Memory B cell (primary cell): Measurements from ENCODE around the gene RAB7B.

Experiments used
- ATAC-seq: fragments of 150-1000 bp; cut with Tn5 transposase; 2 replicates; pipeline ENCODE4 v1.10.0; 2021; ENCODE audit warnings: low read depth, mild to moderate bottlenecking, moderate library complexity
- DNase-seq, 2 donors: peaks; one replicate each; pipeline ENCODE4 v3.0.0; 2022; ENCODE audit warnings: low spot score in 2 of 2
- H3K27ac Mint-ChIP-seq: one replicate; pipeline ENCODE4 v1.8.0; 2022; ENCODE audit warnings: mild to moderate bottlenecking, moderate library complexity, mixed read lengths
- H3K27me3 Mint-ChIP-seq: one replicate; pipeline ENCODE4 v1.8.0; 2022; ENCODE audit warnings: mixed read lengths
- H3K36me3 Mint-ChIP-seq: one replicate; pipeline ENCODE4 v1.8.0; 2022; ENCODE audit warnings: mild to moderate bottlenecking, mixed read lengths
- H3K4me1 Mint-ChIP-seq: one replicate; pipeline ENCODE4 v1.8.0; 2022; ENCODE audit warnings: mixed read lengths
- H3K4me3 Mint-ChIP-seq: one replicate; pipeline ENCODE4 v1.8.0; 2022; ENCODE audit warnings: mild to moderate bottlenecking, moderate library complexity, mixed read lengths
- H3K9me3 Mint-ChIP-seq: one replicate; pipeline ENCODE4 v1.8.0; 2022; ENCODE audit warnings: mixed read lengths

RAB7B gene

DNA sequence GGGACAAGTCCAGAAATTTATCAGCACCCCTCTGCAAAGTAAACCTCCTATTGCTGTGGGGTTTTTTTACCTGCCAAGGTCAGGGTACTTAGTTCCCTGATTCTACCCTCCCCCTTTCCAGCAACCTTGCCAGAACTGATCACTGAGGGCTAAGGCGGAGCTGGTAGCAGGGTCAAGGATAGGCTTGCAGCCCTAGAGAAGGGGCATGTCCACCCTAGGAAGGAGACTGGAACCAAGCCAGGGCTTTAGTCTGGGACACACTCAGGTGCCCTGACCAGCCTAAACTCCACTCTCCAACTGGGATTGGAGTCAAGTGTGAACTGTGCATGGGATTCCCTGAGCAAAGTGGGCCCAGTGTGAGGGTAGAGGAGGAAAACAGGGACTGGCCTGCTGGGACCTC lies 53.4 kb downstream of the RAB7B start:
- peaks cover 2% of the 10 kb centered on the region for H3K27me3 Mint-ChIP-seq

DNA sequence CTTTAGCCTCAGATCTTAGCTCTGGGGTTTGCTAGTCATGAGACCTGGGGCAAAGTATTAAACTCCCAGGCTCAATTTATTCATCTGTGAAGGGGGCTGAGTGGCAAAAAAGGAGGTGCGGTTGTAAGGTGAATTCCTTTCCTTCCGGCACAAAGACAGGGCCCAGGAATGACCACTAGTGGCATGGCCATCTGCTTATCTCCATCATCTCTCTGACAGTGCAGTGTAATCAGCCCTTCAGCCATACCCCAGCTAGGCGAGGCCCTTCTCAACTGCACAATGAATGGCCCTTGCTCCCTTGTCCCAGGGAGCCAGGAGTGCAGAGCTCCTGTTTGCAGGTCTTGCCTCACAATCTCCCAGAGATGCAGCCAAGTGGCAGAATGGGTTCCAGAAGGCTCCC lies 54.3 kb downstream of the RAB7B start:
- no peak overlapping the region for H3K4me3 Mint-ChIP-seq
- H3K27me3 Mint-ChIP-seq, result peaks cover 2% of the 10 kb centered on the region
- ATAC-seq (no peak), DNase-seq (no peak)
- no peaks in the 10 kb centered on the region for H3K9me3 Mint-ChIP-seq
- no peaks in the 10 kb centered on the region for H3K36me3 Mint-ChIP-seq
- peaks cover 3% of the 10 kb centered on the region for H3K4me1 Mint-ChIP-seq
- H3K27ac Mint-ChIP-seq, result no peak overlapping the region

More for the DNA sequence above, 53.4 kb downstream of the RAB7B start:
- no peak for ATAC-seq
- Mint-ChIP-seq H3K4me3 (no peak overlapping the region), H3K27ac (no peak overlapping the region), H3K4me1 (peaks cover 3% of the 10 kb centered on the region), H3K9me3 (no peaks in the 10 kb centered on the region), H3K36me3 (no peaks in the 10 kb centered on the region)
- DNase-seq, result no peak

DNA sequence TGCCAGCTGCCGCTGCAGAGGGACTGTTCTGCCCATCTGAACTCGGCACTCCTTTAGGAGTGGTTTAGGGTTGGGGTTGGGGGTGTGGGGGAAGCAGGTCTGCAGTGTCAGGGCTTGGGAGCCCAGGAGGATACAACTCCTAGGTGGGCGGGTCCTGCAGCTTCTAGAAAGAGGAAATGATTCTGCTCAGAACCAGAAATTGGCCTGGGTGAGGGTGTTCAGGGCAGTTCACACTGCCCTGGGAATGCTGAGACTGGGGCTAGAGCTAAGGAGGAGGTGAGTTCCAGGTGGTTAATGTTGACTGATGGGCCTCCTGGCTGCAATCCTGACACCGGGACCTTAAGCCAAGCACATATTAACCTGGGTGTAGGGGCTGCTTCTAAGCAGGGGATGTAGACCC lies 55.2 kb downstream of the RAB7B start:
- Mint-ChIP-seq H3K4me1 (peaks cover 3% of the 10 kb centered on the region), H3K27ac (no peak overlapping the region), H3K36me3 (no peaks in the 10 kb centered on the region), H3K9me3 (no peaks in the 10 kb centered on the region), H3K27me3 (peaks cover 2% of the 10 kb centered on the region), H3K4me3 (no peak overlapping the region)
- DNase-seq, result no peak
- ATAC-seq, result peak; percentile 56

DNA sequence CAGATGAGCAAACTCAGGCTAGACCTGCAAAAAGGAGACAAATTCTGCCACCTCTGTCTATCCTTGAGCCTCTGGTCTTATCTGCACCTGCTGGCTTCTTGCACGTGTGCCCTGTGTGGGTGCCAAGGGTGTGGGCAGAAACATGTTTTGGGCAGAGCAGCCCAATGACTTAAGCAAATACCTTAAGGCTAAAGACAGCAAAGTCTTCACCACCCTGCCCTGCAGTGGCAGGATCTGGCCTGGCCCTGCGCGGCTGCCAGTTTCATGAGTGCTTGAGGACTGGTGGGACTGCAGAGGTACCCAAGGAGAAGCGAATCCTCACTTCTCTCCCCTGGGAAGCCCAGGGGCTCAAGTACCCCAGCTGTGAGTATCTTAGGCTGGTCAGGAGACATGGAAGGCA lies 56.2 kb downstream of the RAB7B start:
- Mint-ChIP-seq H3K27me3 (peaks cover 6% of the 10 kb centered on the region), H3K4me1 (peaks cover 3% of the 10 kb centered on the region), H3K36me3 (no peaks in the 10 kb centered on the region), H3K27ac (no peak overlapping the region), H3K9me3 (no peaks in the 10 kb centered on the region), H3K4me3 (no peak overlapping the region)
- DNase-seq (no peak), ATAC-seq (no peak)

DNA sequence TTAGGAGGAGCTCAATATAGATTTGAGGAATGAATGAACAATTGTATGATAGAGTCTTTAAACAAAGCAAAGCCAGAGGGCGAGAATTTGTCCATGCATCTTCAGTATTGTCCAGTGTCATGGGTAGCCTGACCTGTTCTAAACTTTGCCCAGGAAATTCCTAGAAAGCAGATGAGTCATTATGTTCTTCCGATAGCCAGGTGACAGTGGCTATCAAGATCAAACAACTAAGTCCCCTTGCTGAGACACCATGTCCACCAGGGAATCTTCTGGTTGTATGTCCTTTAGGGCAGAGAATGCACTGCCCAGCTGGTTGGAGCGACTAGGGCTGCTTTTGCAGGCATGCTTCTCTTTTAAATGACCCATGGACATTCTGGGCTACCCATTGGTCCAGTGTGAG lies 58.1 kb downstream of the RAB7B start:
- Mint-ChIP-seq H3K36me3 (no peaks in the 10 kb centered on the region), H3K4me3 (no peak overlapping the region), H3K4me1 (peaks cover 5% of the 10 kb centered on the region), H3K9me3 (no peaks in the 10 kb centered on the region), H3K27ac (no peak overlapping the region), H3K27me3 (peaks cover 13% of the 10 kb centered on the region)
- DNase-seq (no peak), ATAC-seq (no peak)

DNA sequence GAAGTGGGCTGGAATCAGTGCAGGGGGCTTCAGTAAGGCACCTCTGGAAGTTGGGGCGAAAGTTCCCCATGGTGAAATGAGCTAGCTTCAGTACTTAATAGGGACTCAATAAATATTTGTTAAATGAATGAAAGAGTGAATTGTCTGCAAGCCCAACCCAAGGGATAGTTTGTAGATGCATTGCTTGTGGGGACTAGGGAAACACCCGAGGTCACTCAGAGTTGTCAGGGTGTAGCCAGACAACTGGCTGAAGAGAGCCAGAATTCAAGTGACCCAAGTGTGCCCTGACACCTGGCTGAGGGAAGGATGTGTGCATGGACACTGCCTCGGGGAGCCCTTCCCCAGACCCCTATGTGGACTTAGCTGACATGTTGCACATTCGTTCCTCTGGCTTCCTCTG lies 58.7 kb downstream of the RAB7B start:
- ATAC-seq (no peak), DNase-seq (no peak)
- Mint-ChIP-seq H3K9me3 (no peaks in the 10 kb centered on the region), H3K27me3 (peaks cover 19% of the 10 kb centered on the region), H3K36me3 (no peaks in the 10 kb centered on the region), H3K27ac (no peak overlapping the region), H3K4me1 (peaks cover 5% of the 10 kb centered on the region), H3K4me3 (no peak overlapping the region)

DNA sequence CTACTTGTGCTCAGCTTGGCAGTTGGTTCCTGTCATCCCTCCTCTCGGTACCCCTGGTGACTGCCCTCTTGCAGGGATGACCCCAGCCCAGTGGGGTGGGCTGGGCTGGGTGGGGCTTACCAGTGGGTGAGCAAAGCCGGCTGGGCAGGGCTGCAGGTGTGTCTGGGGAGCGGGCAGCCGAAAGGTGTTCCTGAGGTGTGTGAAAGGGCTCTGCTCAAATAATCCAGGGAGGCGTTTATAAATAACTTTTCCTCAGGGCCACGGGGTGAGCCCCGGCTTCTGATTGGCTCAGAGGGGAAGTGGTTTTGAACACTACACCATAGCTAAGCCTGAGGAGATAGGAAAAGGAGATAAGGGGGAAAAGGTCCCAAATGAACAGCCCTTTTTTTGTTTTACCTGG lies 60.0 kb downstream of the RAB7B start, which contains the start of gene SLC26A9:
SLC26A9 (minus strand) TSS at position 212 of the 400 bp plus-strand sequence. CDS start 7,636 bp downstream, outside the sequence.
- Mint-ChIP-seq H3K27me3 (peaks cover 26% of the 10 kb centered on the region), H3K27ac (no peak within 1 kb of the TSS), H3K9me3 (no peaks in the 10 kb centered on the region), H3K36me3 (no peaks in the 10 kb centered on the region), H3K4me1 (peaks cover 5% of the 10 kb centered on the region), H3K4me3 (no peak within 1 kb of the TSS)
- DNase-seq (no peak), ATAC-seq (no peak)

DNA sequence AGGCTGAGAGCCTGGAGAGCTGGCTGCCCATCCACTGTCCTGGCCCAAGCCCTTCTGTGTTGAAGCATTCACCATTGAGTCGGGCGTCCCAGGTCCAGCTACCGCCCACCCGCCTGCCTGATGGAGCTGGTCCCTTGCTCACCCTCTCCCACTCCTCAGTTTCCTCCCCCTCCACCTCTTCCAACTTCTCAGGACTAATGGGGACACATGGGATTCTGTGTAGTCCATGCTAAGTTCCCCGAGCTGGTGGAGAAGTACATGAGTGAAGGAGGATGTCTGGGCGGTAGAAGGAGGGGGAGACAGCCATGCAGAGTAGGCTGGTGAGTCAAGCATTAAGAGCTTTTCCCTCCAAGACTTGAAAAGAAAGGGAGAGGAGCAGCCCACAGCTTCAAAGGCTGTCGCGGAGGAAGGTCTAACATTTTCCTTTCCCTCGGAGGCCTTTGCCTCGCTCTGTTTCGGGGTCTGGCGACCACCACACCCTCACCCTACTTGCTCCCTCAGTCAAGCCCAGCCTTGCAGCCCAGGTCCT lies 60.5 kb downstream of the RAB7B start:
- Mint-ChIP-seq H3K27me3 (peaks cover 29% of the 10 kb centered on the region), H3K4me3 (no peak overlapping the region), H3K27ac (no peak overlapping the region), H3K9me3 (no peaks in the 10 kb centered on the region), H3K36me3 (no peaks in the 10 kb centered on the region), H3K4me1 (peaks cover 2% of the 10 kb centered on the region)
- ATAC-seq, result no peak
- no peak for DNase-seq

DNA sequence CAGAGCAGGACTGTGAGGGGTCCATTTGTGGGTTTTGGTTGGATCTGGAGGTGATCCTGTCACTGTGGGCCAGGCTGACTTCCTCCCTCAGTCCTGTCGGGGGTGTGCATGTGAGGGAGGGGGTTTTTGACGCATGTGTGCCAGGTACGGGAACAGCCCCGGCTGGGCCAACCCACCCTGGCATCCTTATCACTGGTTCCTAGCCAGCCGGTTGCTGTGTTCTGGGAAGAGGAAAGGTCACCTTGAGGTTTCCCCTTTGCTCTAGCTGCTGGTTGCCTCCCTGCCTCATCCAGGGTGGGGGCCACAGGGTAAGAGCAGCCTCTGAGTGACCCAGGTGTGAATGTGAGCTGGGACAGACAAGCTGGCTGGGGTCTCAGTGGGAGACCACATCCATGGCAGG lies 62.5 kb downstream of the RAB7B start:
- peaks cover 32% of the 10 kb centered on the region for H3K27me3 Mint-ChIP-seq
- H3K4me3 Mint-ChIP-seq, result no peak overlapping the region
- no peak for ATAC-seq
- H3K4me1 Mint-ChIP-seq, result peaks cover 2% of the 10 kb centered on the region
- no peak overlapping the region for H3K27ac Mint-ChIP-seq
- DNase-seq, result no peak
- H3K36me3 Mint-ChIP-seq, result no peaks in the 10 kb centered on the region
- H3K9me3 Mint-ChIP-seq, result no peaks in the 10 kb centered on the region

DNA sequence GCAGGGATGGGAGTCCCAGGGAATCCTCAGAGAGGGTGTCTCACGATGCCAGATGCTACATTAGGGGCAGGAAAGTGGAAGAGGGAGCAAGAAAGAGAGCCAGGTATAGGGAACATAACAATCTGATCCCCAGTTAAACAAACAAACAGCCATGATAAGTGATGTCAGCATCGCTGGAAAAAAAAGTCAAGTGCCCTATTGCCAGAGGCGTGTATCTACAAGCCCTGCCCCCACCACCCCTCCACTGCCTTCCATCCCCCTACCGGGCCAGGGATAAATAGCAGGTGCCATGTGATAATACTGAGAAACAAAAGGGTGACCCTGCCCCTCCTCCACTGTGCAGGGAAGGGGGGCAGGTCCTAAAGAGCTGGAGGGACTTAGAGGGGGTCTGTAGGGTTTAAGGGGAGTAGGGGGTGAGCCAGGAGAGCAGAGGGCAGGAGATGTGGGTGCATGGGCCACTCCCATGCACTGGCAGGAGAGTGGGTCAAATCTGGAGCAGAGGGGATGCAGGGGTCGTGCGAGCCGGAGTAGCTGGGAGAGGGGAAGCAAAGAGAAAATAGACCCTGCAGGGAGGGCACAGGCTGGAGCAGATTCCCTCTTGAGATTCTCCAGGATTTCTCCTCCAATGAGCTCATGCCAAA lies 63.4 kb downstream of the RAB7B start:
- DNase-seq (no peak), ATAC-seq (peak; percentile 61)
- Mint-ChIP-seq H3K27me3 (peaks cover 32% of the 10 kb centered on the region), H3K36me3 (no peaks in the 10 kb centered on the region), H3K27ac (no peak overlapping the region), H3K4me3 (no peak overlapping the region), H3K4me1 (peaks cover 2% of the 10 kb centered on the region), H3K9me3 (no peaks in the 10 kb centered on the region)

DNA sequence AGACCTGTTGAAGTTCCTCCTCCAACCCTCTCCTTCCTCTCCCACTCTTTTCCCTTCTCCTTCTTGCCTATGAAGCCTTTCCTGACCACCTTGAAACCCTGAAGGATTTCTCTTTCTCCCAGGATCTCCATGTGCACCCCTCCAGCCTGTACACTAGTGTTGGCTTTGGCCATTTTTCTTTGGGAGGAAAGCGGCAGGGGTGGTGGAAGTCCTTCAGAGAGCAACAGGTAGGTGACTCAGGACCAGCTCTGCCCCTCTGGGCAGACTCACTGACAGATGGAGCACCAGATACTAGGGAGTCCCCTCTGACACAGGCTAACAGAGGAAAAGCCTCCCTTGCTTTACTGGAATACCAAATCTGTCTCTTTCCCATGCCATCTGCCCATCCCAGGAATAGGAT lies 64.5 kb downstream of the RAB7B start:
- no peak overlapping the region for H3K27ac Mint-ChIP-seq
- peaks cover 34% of the 10 kb centered on the region for H3K27me3 Mint-ChIP-seq

DNA sequence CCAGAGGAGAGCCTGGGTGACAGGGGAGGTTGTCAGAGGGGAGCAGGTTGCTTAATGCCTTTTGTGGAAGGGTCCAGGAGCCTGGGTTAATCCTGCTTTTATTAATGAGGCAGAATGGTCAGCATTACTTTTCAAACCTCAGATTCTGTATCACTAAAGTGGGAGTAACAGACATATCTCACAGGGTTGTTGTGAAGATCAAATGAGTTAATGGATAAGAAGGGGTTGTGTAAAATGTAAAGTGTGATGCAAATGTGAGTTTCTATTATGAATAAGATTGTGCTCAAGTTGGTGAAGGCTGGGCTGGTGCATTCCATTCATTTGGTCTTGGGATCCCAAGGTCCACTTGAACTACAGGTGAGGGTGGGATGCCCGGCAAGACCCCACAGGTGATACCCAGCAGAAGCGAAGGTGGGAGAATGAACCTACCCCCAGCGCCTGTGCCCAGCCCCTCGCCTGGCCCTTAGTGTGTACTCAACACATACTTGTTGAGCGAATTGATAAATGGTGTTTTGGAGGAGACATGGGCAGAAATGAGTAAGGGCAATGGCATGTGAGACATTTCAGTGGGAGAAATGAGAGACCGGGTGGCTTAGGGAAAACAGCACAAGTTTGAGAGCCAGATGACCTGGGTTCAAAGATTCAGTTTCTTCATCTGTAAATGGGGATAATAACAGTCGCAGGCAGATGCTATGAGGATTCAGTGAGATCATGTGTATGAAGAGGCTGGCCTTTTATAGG lies 66.2 kb downstream of the RAB7B start:
- Mint-ChIP-seq H3K36me3 (no peaks in the 10 kb centered on the region), H3K4me1 (peaks cover 2% of the 10 kb centered on the region), H3K4me3 (no peak overlapping the region), H3K27ac (no peak overlapping the region), H3K9me3 (no peaks in the 10 kb centered on the region), H3K27me3 (peaks cover 36% of the 10 kb centered on the region)
- DNase-seq, result no peak
- ATAC-seq, result no peak

More for the DNA sequence above, 64.5 kb downstream of the RAB7B start:
- ATAC-seq (no peak), DNase-seq (no peak)
- no peaks in the 10 kb centered on the region for H3K9me3 Mint-ChIP-seq
- H3K4me3 Mint-ChIP-seq, result no peak overlapping the region
- H3K36me3 Mint-ChIP-seq, result no peaks in the 10 kb centered on the region
- peaks cover 2% of the 10 kb centered on the region for H3K4me1 Mint-ChIP-seq

DNA sequence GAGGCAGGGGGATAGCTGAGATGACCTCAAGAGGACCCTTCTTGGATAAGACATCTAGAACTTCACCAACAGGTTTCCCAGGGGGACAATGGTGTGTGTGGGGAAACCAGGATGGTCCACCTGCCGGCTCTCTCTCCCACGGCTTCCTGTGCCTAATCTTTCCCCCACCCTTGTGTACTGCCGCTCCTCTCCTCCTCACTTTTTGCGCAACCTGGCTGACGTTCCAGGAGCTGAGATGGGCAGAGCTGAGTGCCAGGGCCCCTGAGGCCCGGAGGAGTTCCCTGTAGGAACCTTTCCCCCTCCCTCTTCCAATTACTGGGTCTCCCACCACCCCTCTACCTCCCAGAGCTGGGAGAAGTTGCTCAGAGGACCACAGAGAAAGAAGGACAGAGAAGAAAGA lies 66.9 kb downstream of the RAB7B start:
- no peak overlapping the region for H3K4me3 Mint-ChIP-seq
- no peaks in the 10 kb centered on the region for H3K36me3 Mint-ChIP-seq
- no peak for ATAC-seq
- H3K27ac Mint-ChIP-seq, result no peak overlapping the region
- peaks cover 2% of the 10 kb centered on the region for H3K4me1 Mint-ChIP-seq
- peaks cover 34% of the 10 kb centered on the region for H3K27me3 Mint-ChIP-seq
- no peak for DNase-seq
- no peaks in the 10 kb centered on the region for H3K9me3 Mint-ChIP-seq

DNA sequence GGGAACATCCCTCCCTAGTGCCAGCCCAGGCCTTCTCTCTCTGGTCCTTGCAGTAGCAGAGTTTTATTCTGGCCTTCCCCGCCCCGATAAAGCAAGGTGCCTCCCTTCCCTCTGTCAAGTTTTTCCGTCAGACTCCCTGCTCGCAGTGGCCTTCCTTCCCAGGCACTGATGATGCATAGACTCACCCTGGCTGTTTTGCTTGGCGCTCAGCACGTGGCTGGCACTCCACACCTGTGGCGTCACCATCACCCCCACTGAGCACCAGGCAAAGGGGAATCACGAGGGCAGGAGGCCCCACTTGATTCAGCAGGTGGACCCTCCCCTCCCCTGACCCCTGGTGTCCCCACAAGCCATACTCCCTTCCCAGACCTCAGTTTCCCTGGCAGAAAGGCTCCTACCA lies 67.3 kb downstream of the RAB7B start:
- ATAC-seq, result no peak
- H3K27me3 Mint-ChIP-seq, result peaks cover 33% of the 10 kb centered on the region
- no peak overlapping the region for H3K27ac Mint-ChIP-seq
- no peak for DNase-seq
- H3K4me3 Mint-ChIP-seq, result no peak overlapping the region
- no peaks in the 10 kb centered on the region for H3K36me3 Mint-ChIP-seq
- peaks cover 2% of the 10 kb centered on the region for H3K4me1 Mint-ChIP-seq
- no peaks in the 10 kb centered on the region for H3K9me3 Mint-ChIP-seq
